Activated CD8-positive, alpha-beta memory T cell treated with anti-CD3 and anti-CD28 coated beads, Interleukin-2, amount 50 U/mL, for 48 hours (primary cell): ENCODE measurements around the gene PDSS1.
"Not testable (repeated sequence)": the region's sequence is repeated elsewhere in the genome, so short reads cannot be mapped to it uniquely, and the experiment has no call there.

Experiments used
- DNase-seq: peaks from one replicate; pipeline ENCODE4 v3.0.0-alpha.2; 2020

Gene PDSS1, protein sequence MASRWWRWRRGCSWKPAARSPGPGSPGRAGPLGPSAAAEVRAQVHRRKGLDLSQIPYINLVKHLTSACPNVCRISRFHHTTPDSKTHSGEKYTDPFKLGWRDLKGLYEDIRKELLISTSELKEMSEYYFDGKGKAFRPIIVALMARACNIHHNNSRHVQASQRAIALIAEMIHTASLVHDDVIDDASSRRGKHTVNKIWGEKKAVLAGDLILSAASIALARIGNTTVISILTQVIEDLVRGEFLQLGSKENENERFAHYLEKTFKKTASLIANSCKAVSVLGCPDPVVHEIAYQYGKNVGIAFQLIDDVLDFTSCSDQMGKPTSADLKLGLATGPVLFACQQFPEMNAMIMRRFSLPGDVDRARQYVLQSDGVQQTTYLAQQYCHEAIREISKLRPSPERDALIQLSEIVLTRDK

GRCh38 chr10:26697163-26697921 is at the start of gene PDSS1:
TSS of gene PDSS1 (plus strand) at chr10:26697701. CDS start at chr10:26697712, 11 bp downstream.
- peak; percentile 84 for DNase-seq

- DNase-seq, result not testable (repeated sequence)
Observed at GRCh38 chr10:26648245-26648636, 49.3 kb upstream of the PDSS1 start.

- no peak for DNase-seq
Observed at GRCh38 chr10:26650406-26650805, 47.1 kb upstream of the PDSS1 start.

DNA sequence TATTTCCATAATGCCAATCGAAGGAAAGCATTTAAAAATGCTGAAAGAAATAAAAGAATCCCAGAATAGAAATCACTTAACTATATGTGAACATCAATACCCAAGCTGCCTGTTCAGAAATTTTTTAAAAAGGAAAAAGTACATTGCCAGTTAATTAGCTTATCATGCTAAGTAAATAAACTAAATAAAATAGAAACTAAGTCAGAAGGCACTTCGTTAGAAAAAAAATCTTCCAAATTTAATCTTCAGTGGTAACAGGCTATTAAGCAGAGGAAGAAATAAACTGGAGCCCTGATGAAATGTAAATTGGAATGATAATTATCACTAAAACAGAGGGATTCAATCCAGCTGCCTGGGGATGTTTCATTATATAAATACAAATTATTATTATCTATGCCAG is 46.0 kb upstream of the PDSS1 start:
- not testable (repeated sequence) for DNase-seq

DNA sequence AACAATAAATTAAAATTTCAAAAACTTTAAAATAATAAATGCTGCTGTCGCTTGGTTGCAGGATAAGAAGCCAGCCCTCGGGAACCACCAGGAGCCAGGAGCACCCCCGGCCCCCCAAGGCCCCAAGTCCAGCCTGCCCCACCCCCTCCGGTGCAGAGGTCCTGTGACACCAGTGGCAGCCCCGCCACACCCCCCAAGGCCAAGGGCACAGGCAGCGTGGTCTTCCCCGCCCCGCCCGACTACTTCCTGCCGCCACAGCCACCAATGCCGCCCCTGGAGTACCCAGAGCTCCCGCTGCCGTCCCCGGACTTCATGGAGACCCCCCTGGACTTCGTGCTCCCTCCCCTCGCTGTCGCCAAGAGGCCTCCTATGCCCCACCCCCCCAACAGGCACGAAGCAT is 44.5 kb upstream of the PDSS1 start:
- DNase-seq, result no peak

- no peak for DNase-seq
Observed at GRCh38 chr10:26655746-26656145, 41.8 kb upstream of the PDSS1 start.

DNA sequence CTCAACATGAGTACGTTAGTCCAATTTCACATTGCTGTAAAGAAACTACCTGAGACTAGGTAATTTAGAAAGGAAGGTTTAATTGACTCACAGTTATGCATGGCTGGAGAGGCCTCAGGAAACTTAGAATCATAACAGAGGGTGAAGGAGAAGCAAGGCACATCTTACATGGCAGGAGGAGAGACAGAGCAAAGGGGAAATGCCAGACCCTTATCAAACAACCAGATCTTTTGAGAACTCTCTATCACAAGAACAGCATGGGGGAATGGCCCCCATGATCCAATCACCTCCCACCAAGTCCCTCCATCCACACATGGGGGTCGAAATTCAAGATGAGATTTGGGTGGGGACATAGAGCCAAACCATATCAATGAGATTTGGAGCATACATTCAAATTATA is 34.6 kb upstream of the PDSS1 start:
- no peak for DNase-seq

GRCh38 chr10:26665080-26666048 is 32.1 kb upstream of the PDSS1 start:
- no peak for DNase-seq

GRCh38 chr10:26675873-26676257 is 21.6 kb upstream of the PDSS1 start:
- no peak for DNase-seq

DNA sequence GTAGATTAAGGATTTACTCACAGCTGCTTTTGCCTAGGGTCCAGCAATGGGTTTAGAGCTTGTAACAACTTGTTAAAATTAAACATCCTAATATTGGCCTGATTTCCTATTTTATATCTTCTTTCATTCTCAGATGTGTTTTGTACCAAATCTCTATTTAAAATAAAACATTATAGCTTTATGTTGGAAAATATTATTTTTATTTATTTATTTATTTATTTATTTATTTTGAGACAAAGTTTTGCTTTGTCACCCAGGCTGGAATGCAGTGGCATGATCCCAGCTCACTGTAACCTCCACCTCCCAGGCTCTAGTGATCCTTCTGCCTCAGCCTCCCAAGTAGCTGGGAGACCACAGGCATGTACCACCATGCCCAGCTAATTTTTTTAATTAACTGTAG is 17.9 kb upstream of the PDSS1 start:
- no peak for DNase-seq

- no peak for DNase-seq
Observed at GRCh38 chr10:26681076-26681475, 16.4 kb upstream of the PDSS1 start.

GRCh38 chr10:26681971-26682370 is 15.5 kb upstream of the PDSS1 start:
- DNase-seq, result not testable (repeated sequence)

DNA sequence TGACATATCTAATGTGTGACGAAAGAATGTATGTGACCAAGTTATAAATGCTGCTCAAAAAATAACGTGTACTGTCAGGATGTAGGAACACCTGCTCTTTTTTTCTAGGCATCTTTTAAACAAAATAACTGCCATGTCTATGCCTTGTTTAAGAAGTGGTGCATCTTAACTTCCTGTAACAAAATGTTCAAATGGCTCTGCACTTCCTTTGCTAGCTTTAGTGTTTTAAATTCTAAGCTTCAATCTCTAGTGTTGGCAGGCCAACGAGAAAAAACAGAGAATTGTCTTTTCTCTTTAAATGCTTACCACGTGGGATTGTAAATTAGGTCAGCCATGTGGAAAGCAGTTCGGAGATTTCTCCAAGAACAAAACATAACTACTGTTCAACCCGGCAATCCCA is 14.6 kb upstream of the PDSS1 start:
- DNase-seq, result no peak

DNA sequence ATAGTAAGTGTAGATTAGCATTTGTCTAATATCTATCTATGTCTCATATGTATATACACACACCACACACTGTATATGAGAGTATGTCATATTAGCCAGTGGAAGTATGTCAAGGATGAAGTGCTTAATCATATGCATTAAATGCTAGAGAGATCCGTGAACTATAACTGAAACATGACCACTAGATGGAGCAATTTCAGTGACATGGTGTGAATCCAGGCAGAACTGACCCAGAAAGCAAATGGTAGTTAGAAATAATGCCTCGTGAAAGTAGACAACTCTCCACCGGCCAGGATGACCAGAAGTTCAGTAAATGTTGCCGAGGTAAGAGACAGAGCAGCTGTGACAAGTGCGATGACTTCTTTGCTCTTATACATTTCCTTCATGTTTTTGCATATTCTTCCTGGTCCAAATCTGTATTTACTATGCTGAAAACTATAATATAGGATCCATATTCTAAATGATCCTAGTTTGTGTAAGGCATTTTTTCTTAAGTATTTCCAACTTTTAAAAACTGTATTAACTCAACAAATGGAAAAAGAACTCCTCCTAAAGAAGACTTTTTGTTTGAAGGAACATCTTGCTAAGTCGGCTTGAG is 12.7 kb upstream of the PDSS1 start:
- DNase-seq, result not testable (repeated sequence)

GRCh38 chr10:26685441-26685840 is 12.1 kb upstream of the PDSS1 start:
- DNase-seq, result no peak

DNA sequence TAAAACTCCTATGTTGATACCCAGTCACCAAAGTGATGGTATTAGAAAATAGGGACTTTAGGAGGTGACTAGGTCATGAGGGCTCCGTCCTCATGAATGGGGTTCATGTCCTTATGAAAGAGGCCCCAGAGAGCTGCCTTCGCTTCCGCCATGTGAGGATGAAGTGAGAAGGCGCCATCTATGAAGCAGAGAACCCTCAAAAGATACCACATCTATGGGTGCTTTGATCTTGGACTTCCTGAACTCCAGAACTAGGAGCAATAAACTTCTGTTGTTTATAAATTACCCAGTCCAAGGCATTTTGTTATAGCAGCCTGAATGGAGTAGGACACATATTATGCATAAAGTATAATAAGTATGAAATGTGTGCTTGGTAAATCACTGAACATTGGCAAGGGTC is 8.1 kb upstream of the PDSS1 start:
- DNase-seq, result no peak

GRCh38 chr10:26690731-26691475 is 6.6 kb upstream of the PDSS1 start:
- no peak for DNase-seq

- not testable (repeated sequence) for DNase-seq
Observed at GRCh38 chr10:26694536-26694935, 3.0 kb upstream of the PDSS1 start.

DNA sequence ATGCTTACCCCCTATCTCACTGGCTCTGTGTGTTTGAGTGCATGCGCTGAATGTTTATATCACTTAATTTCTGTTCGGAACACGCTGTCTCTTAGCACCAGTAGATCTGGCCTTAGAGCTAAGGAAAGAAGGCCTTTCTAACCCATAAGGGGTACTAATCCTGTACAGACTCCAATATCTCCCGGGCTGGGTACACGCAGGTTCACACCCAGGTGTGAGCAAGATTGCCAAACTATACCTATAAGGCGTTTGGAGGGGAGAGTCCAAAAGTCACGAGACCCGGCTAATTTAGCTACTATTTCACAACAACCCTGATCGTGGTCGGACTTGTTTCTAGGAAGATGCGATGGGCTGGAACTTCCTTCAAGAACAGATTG is 727 bp upstream of the PDSS1 start:
- no peak for DNase-seq

DNA sequence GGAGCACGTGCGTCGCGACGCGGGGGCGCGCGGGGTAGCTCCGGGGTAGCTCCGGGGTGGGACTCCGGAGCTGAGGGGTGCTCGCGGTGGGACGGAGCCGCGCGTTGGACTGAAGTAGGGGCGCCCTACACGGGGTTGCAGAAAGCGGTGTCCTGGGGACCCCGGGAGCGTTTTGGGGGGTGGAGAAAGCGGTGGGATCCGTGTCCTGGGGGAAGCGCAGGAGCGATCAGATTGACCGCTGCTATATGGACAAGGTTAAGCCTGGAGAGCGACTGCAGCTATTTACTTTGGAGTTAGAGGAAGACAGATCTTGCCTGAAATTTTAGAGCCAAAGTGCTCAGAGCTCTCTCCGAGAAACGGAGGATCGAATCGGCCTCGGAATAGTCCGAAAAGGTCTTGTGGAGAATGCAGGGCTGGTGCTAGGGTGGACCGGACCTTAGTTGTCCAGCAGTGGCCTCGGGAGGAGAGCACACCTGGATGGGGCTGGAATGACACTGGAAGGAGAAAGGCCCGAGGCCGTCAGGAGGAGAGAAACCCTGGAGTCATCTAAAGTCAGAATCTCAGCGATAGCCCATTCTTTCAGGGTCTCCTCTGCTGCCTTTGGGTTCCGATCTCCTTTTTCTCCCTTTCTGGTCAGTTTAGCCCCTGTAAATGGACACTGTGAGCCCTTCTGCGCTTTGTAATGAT is 564 bp downstream of the PDSS1 start:
- DNase-seq, result no peak

DNA sequence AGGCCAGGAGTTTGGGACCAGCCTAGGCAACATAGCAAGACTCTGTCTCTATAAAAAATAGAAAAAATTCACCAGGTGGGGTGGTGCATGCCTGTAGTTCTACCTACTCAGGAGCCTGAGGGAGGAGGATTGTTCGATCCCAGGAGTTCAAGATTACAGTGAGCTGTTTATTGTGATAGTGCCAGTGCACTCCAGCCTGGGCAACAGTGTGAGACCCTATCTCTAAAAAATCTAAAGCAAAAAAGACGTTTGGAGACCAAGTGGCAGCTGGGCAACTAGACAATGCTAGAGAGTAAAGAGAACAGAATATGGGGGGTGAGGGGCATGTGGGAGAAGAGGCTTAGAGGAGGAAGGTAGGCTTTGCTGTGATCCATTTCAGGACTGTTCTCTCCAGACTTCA is 1.4 kb downstream of the PDSS1 start:
- DNase-seq, result no peak
